Body of pancreas (tissue), 4 donors: ENCODE measurements around the gene VMP1. TPM values are rescaled to one million over a fixed set of nuclear protein-coding genes. Genes with fewer than 3 reads are reported as not detected.

Experiments used
- ATAC-seq: fragments of 150-250 bp; one replicate; pipeline ENCODE4 v1.9.1; 2016
- DNase-seq, 4 donors: peaks; one replicate each; pipeline ENCODE4 v3.0.0-alpha.2; 2019
- H3K27ac ChIP-seq, 4 donors: fragments of 200-600 bp; sonication (generic); 1 replicate in 3 of 4; 2 replicates in 1 of 4; pipeline versions ENCODE4 v1.5.1 to v1.6.1; 2016 to 2019; ENCODE audit warnings: mild to moderate bottlenecking in 1 of 4, mixed read lengths in 1 of 4, moderate library complexity in 1 of 4
- H3K27me3 ChIP-seq, 2 donors: fragments of 200-600 bp; sonication (generic); one replicate each; pipeline ENCODE4 v1.6.0; 2016; ENCODE audit warnings: mild to moderate bottlenecking in 1 of 2
- H3K36me3 ChIP-seq, 2 donors: fragments of 200-600 bp; sonication (generic); replicated peaks in 1 of 2; 2 replicates each; pipeline ENCODE4 v1.5.1; 2016; ENCODE audit warnings: low read depth in 2 of 2; ENCODE audit not compliant: insufficient read depth in 1 of 2
- H3K4me1 ChIP-seq: fragments of 200-600 bp; sonication (generic); one replicate; pipeline ENCODE4 v1.6.0; 2016
- H3K4me3 ChIP-seq, 2 donors: fragments of 200-600 bp; sonication (generic); 1 replicate in 1 of 2; 2 replicates in 1 of 2; pipeline ENCODE4 v1.5.1; 2016 to 2019
- H3K9me3 ChIP-seq, 3 donors: fragments of 200-600 bp; sonication (generic); 1 replicate in 2 of 3; 2 replicates in 1 of 3; pipeline ENCODE4 v1.5.1; 2016
- CTCF ChIP-seq, 7 experiments: fragments of 450-650 bp in 4 of 7; fragments of 200-600 bp in 3 of 7; sonication (generic) in 3 of 7; IDR thresholded peaks; one replicate each; pipeline ENCODE4 v1.5.1; 2016 to 2019; ENCODE audit warnings: antibody characterized with exemption in 7 of 7
- POLR2A ChIP-seq, 3 donors: fragments of 450-650 bp; IDR thresholded peaks; one replicate each; pipeline ENCODE4 v1.6.1; 2016; ENCODE audit warnings: antibody characterized with exemption in 3 of 3, mild to moderate bottlenecking in 2 of 3
- WGBS, 2 donors: methylation state at CpG; one replicate each; pipeline ENCODE4 v1.1.5; 2017; 5-methylcytosine and 5-hydroxymethylcytosine counted together
- intact Hi-C: fragments of 100-400 bp; cut with DNase I; formaldehyde crosslinking; loops from one replicate; pipeline ENCODE4 v1.15.1; 2023
- total RNA-seq, 2 donors: library from RNA; depleted of rRNA; stranded (reverse); fragments of >200 nt; gene quantifications; one replicate each; pipeline ENCODE4 v1.1.0, GENCODE V29; 2016

Gene VMP1
- total RNA-seq, 2 donors from 2014 or later = 174 to 259 TPM

GRCh38 chr17:59693582-59693981 lies 13.9 kb upstream of the VMP1 start:
- no peak overlapping the region for H3K4me3 ChIP-seq
- no peak for TF ChIP-seq POLR2A (IDR thresholded peaks at IDR 0.05)
- no peak for TF ChIP-seq CTCF (IDR thresholded peaks at IDR 0.05)
- 85 to 89% methylated on average over 7 of the region's 7 CpGs for WGBS, 2 donors
- peaks cover 7 to 47% of the 10 kb centered on the region in 2 donors for H3K36me3 ChIP-seq
- intact Hi-C loops = no loop called here
- ATAC-seq (no peak), DNase-seq (no peak)
- H3K27ac ChIP-seq = no peak overlapping the region
- no peaks in the 10 kb centered on the region for H3K27me3 ChIP-seq
- H3K9me3 ChIP-seq = no peaks in the 10 kb centered on the region
- no peaks in the 10 kb centered on the region for H3K4me1 ChIP-seq

GRCh38 chr17:59694344-59694743 lies 13.1 kb upstream of the VMP1 start:
- Histone ChIP-seq H3K27me3 (no peaks in the 10 kb centered on the region), H3K4me3 (no peak overlapping the region), H3K4me1 (no peaks in the 10 kb centered on the region), H3K36me3 (peaks cover 7 to 40% of the 10 kb centered on the region in 2 donors), H3K9me3 (no peaks in the 10 kb centered on the region), H3K27ac (no peak overlapping the region)
- TF ChIP-seq POLR2A (IDR thresholded peaks at IDR 0.05) (no peak), CTCF (IDR thresholded peaks at IDR 0.05) (no peak)
- DNase-seq (no peak), ATAC-seq (no peak)
- intact Hi-C loops = no loop called here
- WGBS, 2 donors = 77 to 87% methylated on average over 2 of the region's 2 CpGs

- no peaks in the 10 kb centered on the region for H3K27me3 ChIP-seq
- H3K9me3 ChIP-seq = no peaks in the 10 kb centered on the region
- ATAC-seq = no peak
- no peak overlapping the region for H3K4me3 ChIP-seq
- DNase-seq = no peak
- no peaks in the 10 kb centered on the region for H3K4me1 ChIP-seq
- no peak for TF ChIP-seq POLR2A (IDR thresholded peaks at IDR 0.05)
- no peak for TF ChIP-seq CTCF (IDR thresholded peaks at IDR 0.05)
- intact Hi-C loops = no loop called here
- peaks cover under 1 to 30% of the 10 kb centered on the region in 2 donors for H3K36me3 ChIP-seq
- no peak overlapping the region for H3K27ac ChIP-seq
- 47 to 60% methylated on average over 3 of the region's 3 CpGs for WGBS, 2 donors
Observed at GRCh38 chr17:59695945-59696681, 11.3 kb upstream of the VMP1 start.

GRCh38 chr17:59696682-59697277 lies 10.7 kb upstream of the VMP1 start:
- ATAC-seq (no peak), DNase-seq (no peak)
- no peak overlapping the region for H3K4me3 ChIP-seq
- no peak overlapping the region for H3K27ac ChIP-seq
- no peaks in the 10 kb centered on the region for H3K4me1 ChIP-seq
- no peak for TF ChIP-seq CTCF (IDR thresholded peaks at IDR 0.05)
- TF ChIP-seq POLR2A (IDR thresholded peaks at IDR 0.05) = no peak
- no peaks in the 10 kb centered on the region for H3K27me3 ChIP-seq
- 86 to 95% methylated on average over 2 of the region's 2 CpGs for WGBS, 2 donors
- no peaks in the 10 kb centered on the region for H3K9me3 ChIP-seq
- intact Hi-C loops = no loop called here
- peaks cover 0 to 29% of the 10 kb centered on the region in 2 donors for H3K36me3 ChIP-seq
